Activated CD4-positive, alpha-beta T cell treated with anti-CD3 and anti-CD28 coated beads, Interleukin-2, amount 10 ng/mL, durations not matched to agents 7 days and 5 days (primary cell): ENCODE results near the gene SLC4A8. TPM values are rescaled to one million over a fixed set of nuclear protein-coding genes. Genes with fewer than 3 reads are reported as not detected.

ENCODE experiments used
- CTCF ChIA-PET: fragments of 350-600 bp; sonication (Branson Sonifier 250); formaldehyde crosslinking; loops from one replicate; lab custom pipeline; 2021; ENCODE audit warnings: antibody characterized with exemption; lab: Charles Lee
- POLR2A ChIA-PET: fragments of 350-600 bp; sonication (Branson Sonifier 250); formaldehyde crosslinking; loops from one replicate; lab custom pipeline; 2021; ENCODE audit warnings: antibody characterized with exemption; lab: Charles Lee
- DNase-seq: peaks from one replicate; pipeline ENCODE4 v3.0.0-alpha.2; 2020
- H3K27ac Mint-ChIP-seq: one replicate; pipeline ENCODE4 v1.8.0; 2021; ENCODE audit warnings: mild to moderate bottlenecking, moderate library complexity, mixed read lengths
- H3K27me3 Mint-ChIP-seq: one replicate; pipeline ENCODE4 v1.8.0; 2021; ENCODE audit warnings: mixed read lengths
- H3K36me3 Mint-ChIP-seq: one replicate; pipeline ENCODE4 v1.8.0; 2021; ENCODE audit warnings: low read depth, mixed read lengths
- H3K4me1 Mint-ChIP-seq: one replicate; pipeline ENCODE4 v1.8.0; 2021; ENCODE audit warnings: mixed read lengths
- H3K4me3 Mint-ChIP-seq: one replicate; pipeline ENCODE4 v1.8.0; 2021; ENCODE audit warnings: mild to moderate bottlenecking, moderate library complexity, mixed read lengths
- H3K9me3 Mint-ChIP-seq: one replicate; pipeline ENCODE4 v1.8.0; 2021; ENCODE audit warnings: mixed read lengths
- total RNA-seq, 2 experiments: library from RNA; stranded (reverse); gene quantifications; one replicate each; pipeline ENCODE4 v1.2.3, GENCODE V29; 2021

SLC4A8 gene
- total RNA-seq, 2 experiments from 2014 or later, result 2.9 to 4.4 TPM

GRCh38 chr12:51415931-51416330 lies 8.7 kb upstream of the SLC4A8 start:
- no peak for DNase-seq
- Mint-ChIP-seq H3K36me3 (no peaks in the 10 kb centered on the region), H3K4me3 (no peak overlapping the region), H3K4me1 (peaks cover 9% of the 10 kb centered on the region), H3K9me3 (no peaks in the 10 kb centered on the region), H3K27ac (no peak overlapping the region), H3K27me3 (peaks cover 6% of the 10 kb centered on the region)
- ChIA-PET POLR2A (no interaction called here), CTCF (no interaction called here)

DNA sequence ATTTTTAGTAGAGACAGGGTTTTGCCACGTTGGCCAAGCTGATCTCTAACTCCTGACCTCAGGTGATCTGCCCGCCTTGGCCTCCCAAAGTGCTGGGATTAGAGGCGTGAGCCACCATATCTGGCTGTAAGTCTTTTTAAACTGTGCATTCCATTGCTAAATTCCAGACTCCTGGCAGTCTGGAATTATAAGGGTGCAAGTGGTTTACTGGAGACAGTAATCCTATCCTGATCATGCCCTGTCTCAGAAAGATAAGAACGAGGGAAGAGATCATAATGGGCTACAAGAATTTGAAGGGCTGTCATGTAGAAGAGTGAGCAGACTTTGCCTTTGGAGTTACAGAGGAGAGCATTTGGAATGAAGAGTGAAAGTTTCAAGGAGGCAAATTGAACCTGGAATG lies 6.8 kb upstream of the SLC4A8 start:
- no peaks in the 10 kb centered on the region for H3K9me3 Mint-ChIP-seq
- CTCF ChIA-PET, result no interaction called here

GRCh38 chr12:51419425-51420193 lies 5.0 kb upstream of the SLC4A8 start:
- peaks cover 13% of the 10 kb centered on the region for H3K27me3 Mint-ChIP-seq
- H3K4me3 Mint-ChIP-seq, result no peak overlapping the region
- H3K27ac Mint-ChIP-seq, result no peak overlapping the region
- no peaks in the 10 kb centered on the region for H3K36me3 Mint-ChIP-seq
- POLR2A ChIA-PET, result no interaction called here
- no peaks in the 10 kb centered on the region for H3K9me3 Mint-ChIP-seq
- CTCF ChIA-PET, result interaction anchor here (1.1 to 5.0 kb wide), 4 partner anchors 51 to 113 kb away, joined by 3 to 35 read pairs (median 4); no protein-coding TSS in a partner anchor
- DNase-seq, result no peak
- H3K4me1 Mint-ChIP-seq, result peaks cover 16% of the 10 kb centered on the region

More for the DNA sequence above, 6.8 kb upstream of the SLC4A8 start:
- Mint-ChIP-seq H3K27me3 (peaks cover 8% of the 10 kb centered on the region), H3K4me1 (peaks cover 9% of the 10 kb centered on the region), H3K4me3 (no peak overlapping the region), H3K27ac (no peak overlapping the region), H3K36me3 (no peaks in the 10 kb centered on the region)
- POLR2A ChIA-PET, result no interaction called here
- DNase-seq, result no peak

- no peaks in the 10 kb centered on the region for H3K9me3 Mint-ChIP-seq
- peaks cover 10% of the 10 kb centered on the region for H3K27me3 Mint-ChIP-seq
- no peaks in the 10 kb centered on the region for H3K36me3 Mint-ChIP-seq
- H3K27ac Mint-ChIP-seq, result no peak overlapping the region
- POLR2A ChIA-PET, result interaction anchor here (0.6 kb wide), 1 partner anchor 110 kb away, joined by 4 read pairs; no protein-coding TSS in a partner anchor
- peak; percentile 73 for DNase-seq
- H3K4me1 Mint-ChIP-seq, result peaks cover 23% of the 10 kb centered on the region
- no peak overlapping the region for H3K4me3 Mint-ChIP-seq
- CTCF ChIA-PET, result interaction anchor here (0.7 to 5.0 kb wide), 11 partner anchors 9 to 403 kb away, joined by 3 to 35 read pairs (median 4); no protein-coding TSS in a partner anchor
These were observed 3.3 kb upstream of the SLC4A8 start for GRCh38 chr12:51421266-51421884.

- CTCF ChIA-PET, result interaction anchor here (0.8 to 1.3 kb wide), 3 partner anchors 17 to 130 kb away, joined by 3 to 5 read pairs (median 4); no protein-coding TSS in a partner anchor
- POLR2A ChIA-PET, result no interaction called here
- Mint-ChIP-seq H3K27ac (peak overlapping the region; percentile 15), H3K27me3 (peaks cover 10% of the 10 kb centered on the region), H3K9me3 (no peaks in the 10 kb centered on the region), H3K36me3 (no peaks in the 10 kb centered on the region), H3K4me3 (peak overlapping the region; percentile 76), H3K4me1 (peaks cover 27% of the 10 kb centered on the region)
- no peak for DNase-seq
These were observed 453 bp upstream of the SLC4A8 start for GRCh38 chr12:51424094-51424661.

DNA sequence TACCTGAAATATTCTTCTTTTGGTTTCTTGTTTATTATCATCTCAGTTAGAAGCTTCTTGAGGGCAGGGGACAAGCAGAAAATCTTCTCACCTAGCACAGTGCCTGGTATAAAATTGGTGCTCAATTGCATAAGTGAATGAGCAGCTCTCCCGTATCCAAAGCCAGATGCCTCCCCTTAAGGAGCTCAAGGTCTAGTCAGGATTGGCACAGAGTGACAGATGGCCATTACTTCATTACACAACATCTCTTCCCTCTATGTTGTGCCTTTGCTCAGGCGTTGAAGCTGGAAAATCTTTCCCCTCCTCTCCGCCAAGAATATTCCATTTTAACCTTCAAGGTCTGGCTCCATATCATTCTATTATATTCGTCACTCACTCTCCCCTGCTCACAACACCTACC lies 3.6 kb downstream of the SLC4A8 start:
- POLR2A ChIA-PET, result no interaction called here
- Mint-ChIP-seq H3K27ac (no peak overlapping the region), H3K4me3 (no peak overlapping the region), H3K4me1 (peaks cover 19% of the 10 kb centered on the region), H3K27me3 (peaks cover 6% of the 10 kb centered on the region), H3K9me3 (no peaks in the 10 kb centered on the region), H3K36me3 (no peaks in the 10 kb centered on the region)
- no peak for DNase-seq
- CTCF ChIA-PET, result interaction anchor here (1.1 kb wide), 1 partner anchor 103 kb away, joined by 3 read pairs; no protein-coding TSS in a partner anchor

GRCh38 chr12:51429700-51430099 lies 5.1 kb downstream of the SLC4A8 start:
- ChIA-PET POLR2A (no interaction called here), CTCF (interaction anchor here (1.4 to 1.5 kb wide), 2 partner anchors 18 to 101 kb away, joined by 3 to 4 read pairs; no protein-coding TSS in a partner anchor)
- Mint-ChIP-seq H3K9me3 (no peaks in the 10 kb centered on the region), H3K4me1 (peaks cover 15% of the 10 kb centered on the region), H3K27me3 (peaks cover 7% of the 10 kb centered on the region), H3K4me3 (no peak overlapping the region), H3K36me3 (no peaks in the 10 kb centered on the region), H3K27ac (no peak overlapping the region)
- DNase-seq, result no peak

- H3K9me3 Mint-ChIP-seq, result no peaks in the 10 kb centered on the region
- no peak overlapping the region for H3K4me3 Mint-ChIP-seq
- CTCF ChIA-PET, result interaction anchor here (1.4 to 1.5 kb wide), 2 partner anchors 18 to 100 kb away, joined by 3 to 4 read pairs; no protein-coding TSS in a partner anchor
- H3K27ac Mint-ChIP-seq, result no peak overlapping the region
- H3K36me3 Mint-ChIP-seq, result no peaks in the 10 kb centered on the region
- no peak for DNase-seq
- POLR2A ChIA-PET, result no interaction called here
- H3K4me1 Mint-ChIP-seq, result peaks cover 13% of the 10 kb centered on the region
- peaks cover 7% of the 10 kb centered on the region for H3K27me3 Mint-ChIP-seq
These were observed 5.7 kb downstream of the SLC4A8 start for GRCh38 chr12:51430196-51430895.

GRCh38 chr12:51432921-51433320 lies 8.3 kb downstream of the SLC4A8 start:
- Mint-ChIP-seq H3K9me3 (no peaks in the 10 kb centered on the region), H3K36me3 (no peaks in the 10 kb centered on the region), H3K4me3 (no peak overlapping the region), H3K27me3 (peaks cover 12% of the 10 kb centered on the region), H3K27ac (no peak overlapping the region), H3K4me1 (peaks cover 11% of the 10 kb centered on the region)
- DNase-seq, result no peak
- ChIA-PET POLR2A (no interaction called here), CTCF (no interaction called here)

- Mint-ChIP-seq H3K9me3 (no peaks in the 10 kb centered on the region), H3K4me3 (no peak overlapping the region), H3K4me1 (peaks cover 21% of the 10 kb centered on the region), H3K27me3 (peaks cover 14% of the 10 kb centered on the region), H3K27ac (no peak overlapping the region), H3K36me3 (peaks cover 2% of the 10 kb centered on the region)
- ChIA-PET CTCF (no interaction called here), POLR2A (no interaction called here)
- no peak for DNase-seq
These were observed 9.7 kb downstream of the SLC4A8 start for GRCh38 chr12:51434305-51434704.

DNA sequence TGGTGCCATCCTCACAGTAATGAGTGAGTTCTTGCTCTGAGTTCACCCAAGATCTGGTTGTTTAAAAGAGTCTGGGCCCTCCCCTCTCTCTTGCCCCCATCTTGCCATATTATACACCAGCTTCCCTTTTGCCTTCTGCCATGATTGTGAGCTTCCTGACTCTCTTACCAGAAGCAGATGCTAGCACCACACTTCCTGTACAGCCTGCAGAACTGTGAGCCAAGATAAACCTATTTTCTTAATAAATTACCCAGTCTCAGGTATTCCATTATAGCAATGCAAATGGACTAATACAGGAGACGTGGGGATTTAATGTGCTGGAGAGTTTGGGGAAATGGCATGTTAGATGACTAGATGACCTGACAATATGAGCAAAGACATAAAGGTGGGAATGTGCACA lies 12.8 kb downstream of the SLC4A8 start:
- Mint-ChIP-seq H3K4me1 (peaks cover 48% of the 10 kb centered on the region), H3K27ac (no peak overlapping the region), H3K27me3 (peaks cover 14% of the 10 kb centered on the region), H3K4me3 (no peak overlapping the region), H3K9me3 (no peaks in the 10 kb centered on the region), H3K36me3 (peaks cover 2% of the 10 kb centered on the region)
- no peak for DNase-seq
- ChIA-PET CTCF (no interaction called here), POLR2A (no interaction called here)

GRCh38 chr12:51439330-51439729 lies 14.7 kb downstream of the SLC4A8 start:
- H3K36me3 Mint-ChIP-seq, result peaks cover 2% of the 10 kb centered on the region
- peaks cover 44% of the 10 kb centered on the region for H3K4me1 Mint-ChIP-seq
- H3K4me3 Mint-ChIP-seq, result no peak overlapping the region
- no peaks in the 10 kb centered on the region for H3K9me3 Mint-ChIP-seq
- peaks cover 7% of the 10 kb centered on the region for H3K27me3 Mint-ChIP-seq
- DNase-seq, result no peak
- ChIA-PET CTCF (no interaction called here), POLR2A (no interaction called here)
- H3K27ac Mint-ChIP-seq, result peak overlapping the region; percentile 64
